ENCODE measurements around the gene FAM117A. TPM values are rescaled to one million over a fixed set of nuclear protein-coding genes. Genes with fewer than 3 reads are reported as not detected.
"Not testable (repeated sequence)": the region's sequence is repeated elsewhere in the genome, so short reads cannot be mapped to it uniquely, and the experiment has no call there.

FAM117A gene
- total and polyA plus RNA-seq, 11 donors: 5.2 to 18.5 (median 10.4) TPM

DNA sequence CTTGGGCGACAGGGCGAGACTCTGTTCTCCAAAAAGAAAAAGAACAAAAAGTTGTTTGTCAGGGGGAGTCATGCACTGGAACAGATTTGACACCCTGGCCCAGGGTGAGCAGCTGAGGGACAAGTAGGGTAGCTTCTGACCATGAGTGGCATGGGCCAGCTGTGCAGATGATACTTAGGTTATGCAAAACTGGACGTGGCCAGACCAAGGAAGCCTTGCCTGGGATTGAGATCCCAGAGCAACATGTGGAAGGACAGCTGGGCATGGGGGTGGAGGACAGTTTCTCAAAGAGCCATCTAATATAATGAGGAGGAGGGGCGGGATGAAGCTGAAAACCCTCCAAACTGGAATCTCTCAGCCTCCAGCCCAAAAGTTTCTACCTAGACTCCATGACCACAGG, 36.6 kb downstream of the FAM117A start:
- peaks cover 4 to 87% (median 64%) of the 10 kb centered on the region in 12 donors for H3K4me1 ChIP-seq
- TF ChIP-seq, protein P1, sequence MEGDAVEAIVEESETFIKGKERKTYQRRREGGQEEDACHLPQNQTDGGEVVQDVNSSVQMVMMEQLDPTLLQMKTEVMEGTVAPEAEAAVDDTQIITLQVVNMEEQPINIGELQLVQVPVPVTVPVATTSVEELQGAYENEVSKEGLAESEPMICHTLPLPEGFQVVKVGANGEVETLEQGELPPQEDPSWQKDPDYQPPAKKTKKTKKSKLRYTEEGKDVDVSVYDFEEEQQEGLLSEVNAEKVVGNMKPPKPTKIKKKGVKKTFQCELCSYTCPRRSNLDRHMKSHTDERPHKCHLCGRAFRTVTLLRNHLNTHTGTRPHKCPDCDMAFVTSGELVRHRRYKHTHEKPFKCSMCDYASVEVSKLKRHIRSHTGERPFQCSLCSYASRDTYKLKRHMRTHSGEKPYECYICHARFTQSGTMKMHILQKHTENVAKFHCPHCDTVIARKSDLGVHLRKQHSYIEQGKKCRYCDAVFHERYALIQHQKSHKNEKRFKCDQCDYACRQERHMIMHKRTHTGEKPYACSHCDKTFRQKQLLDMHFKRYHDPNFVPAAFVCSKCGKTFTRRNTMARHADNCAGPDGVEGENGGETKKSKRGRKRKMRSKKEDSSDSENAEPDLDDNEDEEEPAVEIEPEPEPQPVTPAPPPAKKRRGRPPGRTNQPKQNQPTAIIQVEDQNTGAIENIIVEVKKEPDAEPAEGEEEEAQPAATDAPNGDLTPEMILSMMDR (IDR thresholded peaks at IDR 0.05): no peak
- TF ChIP-seq POLR2A (IDR thresholded peaks at IDR 0.05): no peak

GRCh38 chr17:49725452-49726130, 38.3 kb downstream of the FAM117A start:
- 85 to 87% (median 86%) methylated on average over 7 of the region's 7 CpGs for WGBS, 4 donors
- intact Hi-C loops (cut with DNase I): loop anchor here in 2 of 10 donors (5.0 to 10.0 kb wide), 2 partner anchors 37 to 269 kb away; partner anchors contain the start of genes DLX3 (in 1 of the 2) and FAM117A (in 1 of the 2)
- no peaks in the 10 kb centered on the region for H3K27me3 ChIP-seq
- peaks cover 3 to 79% (median 54%) of the 10 kb centered on the region in 12 donors for H3K4me1 ChIP-seq
- DNase-seq (no peak), ATAC-seq (no peak)
- H3K27ac ChIP-seq: peak overlapping the region in 3 of 12 donors; percentile 32 to 85 (median 78)
- no peak overlapping the region for H3K4me3 ChIP-seq
- H3K36me3 ChIP-seq: peaks cover 0 to 22% (median 16%) of the 10 kb centered on the region in 9 donors
- H3K9me3 ChIP-seq: no peaks in the 10 kb centered on the region
- no peak for TF ChIP-seq POLR2A (IDR thresholded peaks at IDR 0.05)
- TF ChIP-seq, protein P1 (IDR thresholded peaks at IDR 0.05): no peak

More for the DNA sequence above, 36.6 kb downstream of the FAM117A start:
- DNase-seq (no peak), ATAC-seq (no peak)
- WGBS, 4 donors: 80 to 90% (median 89%) methylated on average over 4 of the region's 4 CpGs
- Histone ChIP-seq H3K4me3 (no peak overlapping the region), H3K27me3 (no peaks in the 10 kb centered on the region), H3K9me3 (no peaks in the 10 kb centered on the region), H3K36me3 (peaks cover 0 to 6% (median 3%) of the 10 kb centered on the region in 9 donors), H3K27ac (peak overlapping the region in 7 of 12 donors; percentile 8 to 94 (median 17))
- intact Hi-C loops (cut with DNase I): loop anchor here in 2 of 10 donors (5.0 to 10.0 kb wide), 2 partner anchors 35 to 267 kb away; partner anchors contain the start of genes DLX3 (in 1 of the 2) and FAM117A (in 1 of the 2)

DNA sequence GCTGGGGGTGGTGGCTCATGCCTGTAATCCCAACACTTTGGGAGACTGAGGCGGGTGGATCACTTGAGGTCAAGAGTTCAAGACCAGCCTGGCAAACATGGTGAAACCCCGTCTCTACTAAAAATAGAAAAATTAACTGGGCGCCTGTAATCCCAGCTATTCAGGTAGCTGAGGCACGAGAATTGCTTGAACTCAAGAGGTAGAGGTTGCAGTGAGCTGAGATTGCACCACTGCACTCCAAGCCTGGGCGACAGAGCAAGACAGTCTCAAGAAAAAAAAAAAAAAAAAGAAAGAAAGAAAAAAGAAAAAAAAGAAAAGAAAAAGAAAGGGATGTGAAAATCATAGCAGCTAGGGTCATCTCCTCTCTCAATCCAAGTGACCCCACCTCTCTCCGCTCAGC, 39.4 kb downstream of the FAM117A start:
- Histone ChIP-seq H3K4me1 (peaks cover 0 to 69% (median 45%) of the 10 kb centered on the region in 12 donors), H3K27ac (peak overlapping the region in 8 of 12 donors; percentile 2 to 85 (median 76)), H3K36me3 (peaks cover 0 to 32% (median 27%) of the 10 kb centered on the region in 9 donors)
- H3K9me3 ChIP-seq, DNase-seq, H3K27me3 ChIP-seq, H3K4me3 ChIP-seq, ATAC-seq: not testable (repeated sequence)
- 67 to 80% (median 72%) methylated on average over 6 of the region's 6 CpGs for WGBS, 4 donors
- intact Hi-C loops (cut with DNase I): loop anchor here in 6 of 10 donors (5.0 to 10.0 kb wide), 5 partner anchors 33 to 270 kb away; partner anchors contain the start of genes FAM117A (in 2 of the 6) and DLX3 (in 1 of the 6)

DNA sequence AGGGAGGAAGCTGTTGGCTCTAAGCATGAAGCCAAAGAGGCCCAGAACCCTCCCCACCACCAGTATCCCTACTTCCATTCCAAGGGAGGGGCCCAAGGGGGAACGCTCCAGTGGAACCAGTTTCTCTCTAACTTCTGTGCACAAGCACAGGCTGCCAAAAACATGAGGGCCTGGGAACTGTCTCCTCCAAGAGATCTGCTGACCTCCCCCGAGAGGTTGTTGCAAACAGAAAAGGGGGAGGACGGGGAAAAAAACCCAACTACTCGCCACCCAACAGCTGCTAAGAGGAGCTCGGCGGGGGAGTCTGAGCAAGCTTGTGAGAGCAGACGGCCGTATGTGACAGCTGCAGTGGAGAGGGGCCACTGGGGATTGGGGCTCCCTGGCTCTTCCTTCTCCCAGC, 40.5 kb downstream of the FAM117A start:
- Histone ChIP-seq H3K4me3 (no peak overlapping the region), H3K27ac (peak overlapping the region; percentile 47 to 85 (median 74))

More for the DNA sequence above, 40.5 kb downstream of the FAM117A start:
- intact Hi-C loops (cut with DNase I): loop anchor here in 6 of 10 donors (5.0 to 10.0 kb wide), 5 partner anchors 34 to 271 kb away; partner anchors contain the start of genes FAM117A (in 2 of the 6) and DLX3 (in 1 of the 6)
- Histone ChIP-seq H3K9me3 (no peaks in the 10 kb centered on the region), H3K4me1 (peaks cover 0 to 57% (median 34%) of the 10 kb centered on the region in 12 donors), H3K36me3 (peaks cover 0 to 43% (median 38%) of the 10 kb centered on the region in 9 donors), H3K27me3 (no peaks in the 10 kb centered on the region)
- 26 to 43% (median 37%) methylated on average over 8 of the region's 8 CpGs for WGBS, 4 donors
- TF ChIP-seq, protein P1 (IDR thresholded peaks at IDR 0.05): no peak
- TF ChIP-seq POLR2A (IDR thresholded peaks at IDR 0.05): no peak
- DNase-seq (peak; percentile 77 to 91 (median 86)), ATAC-seq (peak; percentile 81 to 86 (median 85))
